Sigmoid colon (tissue), 3 donors: Measurements from ENCODE around the gene PPP1R9B.

Experiments used
- POLR2A ChIP-seq, 2 donors: fragments of 450-650 bp; IDR thresholded peaks; one replicate each; pipeline ENCODE4 v1.6.1; 2016; ENCODE audit warnings: antibody characterized with exemption in 2 of 2, mild to moderate bottlenecking in 2 of 2, moderate library complexity in 2 of 2
- TF ChIP-seq, protein P1 (sequence below), 4 experiments: fragments of 450-650 bp in 3 of 4; fragments of 200-600 bp in 1 of 4; IDR thresholded peaks; one replicate each; pipeline ENCODE4 v1.5.1; 2016 to 2019; ENCODE audit warnings: antibody characterized with exemption in 4 of 4, mild to moderate bottlenecking in 3 of 4, moderate library complexity in 2 of 4

DNA sequence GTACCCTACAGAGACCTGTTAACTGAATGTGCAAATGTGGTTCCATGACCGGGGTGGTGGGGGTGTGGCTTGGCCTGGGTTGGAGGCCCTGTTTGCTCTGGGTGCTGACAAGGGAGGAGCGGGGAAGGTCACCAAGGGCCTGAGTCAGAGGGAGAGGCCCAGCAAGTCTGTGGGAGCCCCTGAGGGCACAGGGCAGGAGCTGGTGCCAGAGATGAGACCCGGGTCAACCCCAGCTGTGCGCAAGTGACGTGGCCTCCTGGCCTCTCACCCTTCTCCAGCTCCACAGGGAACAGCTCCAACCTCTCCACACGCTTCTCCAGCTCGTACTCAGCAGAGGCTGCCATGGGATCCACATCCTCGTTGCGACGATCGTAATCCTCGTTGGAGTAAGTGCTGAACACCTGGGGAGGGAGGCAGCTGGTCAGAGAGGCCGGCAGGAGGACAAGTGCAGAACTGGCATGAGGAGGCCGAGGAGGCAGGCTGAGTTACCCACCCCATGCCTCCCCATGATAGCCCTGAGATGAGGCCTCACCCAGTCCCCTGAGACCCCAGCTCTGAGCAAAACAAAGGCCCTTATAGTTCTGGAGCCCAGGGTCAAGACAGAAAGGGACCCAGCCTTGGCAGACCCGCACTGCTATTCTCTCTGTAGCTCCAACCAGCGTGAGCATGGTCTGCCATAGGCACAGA, 5.5 kb downstream of the PPP1R9B start:
- TF ChIP-seq, protein P1, sequence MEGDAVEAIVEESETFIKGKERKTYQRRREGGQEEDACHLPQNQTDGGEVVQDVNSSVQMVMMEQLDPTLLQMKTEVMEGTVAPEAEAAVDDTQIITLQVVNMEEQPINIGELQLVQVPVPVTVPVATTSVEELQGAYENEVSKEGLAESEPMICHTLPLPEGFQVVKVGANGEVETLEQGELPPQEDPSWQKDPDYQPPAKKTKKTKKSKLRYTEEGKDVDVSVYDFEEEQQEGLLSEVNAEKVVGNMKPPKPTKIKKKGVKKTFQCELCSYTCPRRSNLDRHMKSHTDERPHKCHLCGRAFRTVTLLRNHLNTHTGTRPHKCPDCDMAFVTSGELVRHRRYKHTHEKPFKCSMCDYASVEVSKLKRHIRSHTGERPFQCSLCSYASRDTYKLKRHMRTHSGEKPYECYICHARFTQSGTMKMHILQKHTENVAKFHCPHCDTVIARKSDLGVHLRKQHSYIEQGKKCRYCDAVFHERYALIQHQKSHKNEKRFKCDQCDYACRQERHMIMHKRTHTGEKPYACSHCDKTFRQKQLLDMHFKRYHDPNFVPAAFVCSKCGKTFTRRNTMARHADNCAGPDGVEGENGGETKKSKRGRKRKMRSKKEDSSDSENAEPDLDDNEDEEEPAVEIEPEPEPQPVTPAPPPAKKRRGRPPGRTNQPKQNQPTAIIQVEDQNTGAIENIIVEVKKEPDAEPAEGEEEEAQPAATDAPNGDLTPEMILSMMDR (IDR thresholded peaks at IDR 0.05) = no peak
- TF ChIP-seq POLR2A (IDR thresholded peaks at IDR 0.05) = no peak
